Measurements from ENCODE around the gene FAM90A1. TPM values are rescaled to one million over a fixed set of nuclear protein-coding genes. Genes with fewer than 3 reads are reported as not detected.
A peak's percentile ranks its signal among the peaks of the same experiment; 100 is the strongest.
"Not testable (repeated sequence)": the region's sequence is repeated elsewhere in the genome, so short reads cannot be mapped to it uniquely, and the experiment has no call there.

Gene FAM90A1
- total RNA-seq, 1 donor from 2014 or later = not detected

DNA sequence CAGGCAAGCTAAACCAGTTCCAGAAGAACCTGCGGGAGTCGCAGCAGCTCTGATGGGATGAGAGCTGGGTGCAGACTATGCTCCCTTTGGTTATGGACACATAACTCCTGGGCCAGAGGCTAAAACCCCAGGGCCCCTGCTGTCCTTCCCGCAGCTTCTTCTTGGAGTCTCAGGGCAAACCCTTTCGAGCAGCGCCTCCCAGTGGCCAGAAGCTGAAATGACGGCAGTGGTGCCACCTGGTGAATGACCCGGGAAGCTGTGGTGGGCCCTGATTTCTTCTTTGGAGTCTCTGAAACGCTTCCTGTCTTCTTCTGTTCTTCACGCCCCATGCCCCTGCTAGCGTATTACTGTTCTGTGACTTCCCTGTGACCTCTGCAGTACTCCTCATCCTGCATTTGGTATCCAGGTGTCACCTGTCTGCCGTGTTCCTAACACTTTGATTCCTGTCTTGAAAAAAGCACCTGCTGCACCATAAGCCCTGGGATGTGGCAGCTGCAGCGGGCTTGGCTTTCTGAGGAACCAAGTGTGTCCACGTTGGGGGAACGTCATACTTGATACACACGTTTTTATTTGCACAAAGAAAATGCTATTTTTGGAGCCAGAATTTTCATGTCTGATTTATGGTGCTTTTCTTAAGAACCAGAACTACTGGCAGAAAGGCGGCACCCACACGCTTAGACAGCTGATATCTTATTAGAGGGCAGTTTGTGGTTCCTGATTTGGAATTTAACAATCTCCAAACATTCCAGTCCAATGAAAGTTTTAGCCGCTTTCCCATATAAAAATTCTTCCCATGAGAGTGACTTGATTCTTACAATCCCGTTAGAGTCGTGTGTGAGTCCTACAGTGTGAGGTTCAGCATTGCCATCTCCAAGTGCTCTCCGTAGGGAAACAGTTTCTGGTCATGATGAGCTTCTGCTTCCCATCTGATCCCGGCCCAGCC is 4.5 kb upstream of the FAM90A1 start:
- not testable (repeated sequence) for H3K27me3 ChIP-seq, H3K4me3 ChIP-seq, H3K36me3 ChIP-seq, H3K9me3 ChIP-seq
- Histone ChIP-seq H3K27ac (peak overlapping the region; percentile 18), H3K4me1 (peaks cover 16% of the 10 kb centered on the region)
- peak in 1 of 2 donors; percentile 54 for DNase-seq (ENCODE audit: extremely low spot score in 2 of 2)
- intact Hi-C loops (cut with DNase I) = loop anchor here (10.0 kb wide), 1 partner anchor 127 kb away; no protein-coding TSS in a partner anchor
- TF ChIP-seq, protein P1, sequence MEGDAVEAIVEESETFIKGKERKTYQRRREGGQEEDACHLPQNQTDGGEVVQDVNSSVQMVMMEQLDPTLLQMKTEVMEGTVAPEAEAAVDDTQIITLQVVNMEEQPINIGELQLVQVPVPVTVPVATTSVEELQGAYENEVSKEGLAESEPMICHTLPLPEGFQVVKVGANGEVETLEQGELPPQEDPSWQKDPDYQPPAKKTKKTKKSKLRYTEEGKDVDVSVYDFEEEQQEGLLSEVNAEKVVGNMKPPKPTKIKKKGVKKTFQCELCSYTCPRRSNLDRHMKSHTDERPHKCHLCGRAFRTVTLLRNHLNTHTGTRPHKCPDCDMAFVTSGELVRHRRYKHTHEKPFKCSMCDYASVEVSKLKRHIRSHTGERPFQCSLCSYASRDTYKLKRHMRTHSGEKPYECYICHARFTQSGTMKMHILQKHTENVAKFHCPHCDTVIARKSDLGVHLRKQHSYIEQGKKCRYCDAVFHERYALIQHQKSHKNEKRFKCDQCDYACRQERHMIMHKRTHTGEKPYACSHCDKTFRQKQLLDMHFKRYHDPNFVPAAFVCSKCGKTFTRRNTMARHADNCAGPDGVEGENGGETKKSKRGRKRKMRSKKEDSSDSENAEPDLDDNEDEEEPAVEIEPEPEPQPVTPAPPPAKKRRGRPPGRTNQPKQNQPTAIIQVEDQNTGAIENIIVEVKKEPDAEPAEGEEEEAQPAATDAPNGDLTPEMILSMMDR (IDR thresholded peaks at IDR 0.05) = peak; percentile 46 to 65 (median 63)

DNA sequence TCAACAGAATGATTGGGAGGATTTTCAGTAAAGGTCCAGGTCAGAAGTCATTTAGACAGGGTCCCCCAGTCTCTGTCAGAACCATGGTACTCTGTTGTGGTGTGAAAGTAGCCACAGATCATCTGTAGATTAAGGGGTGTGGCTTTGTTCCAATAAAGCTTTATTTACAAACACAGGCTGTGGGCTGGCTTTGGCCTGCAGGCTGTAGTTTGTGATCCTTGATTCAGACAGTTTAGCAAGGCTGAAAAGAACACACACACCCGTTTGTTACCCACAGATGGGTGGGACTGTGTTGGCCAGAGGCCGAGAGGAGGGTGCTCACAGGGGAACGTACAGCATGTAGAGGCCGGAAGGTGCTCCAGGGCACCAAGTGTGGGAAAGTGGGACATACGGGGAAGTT is 3.6 kb upstream of the FAM90A1 start:
- not testable (repeated sequence) for H3K36me3 ChIP-seq; DNase-seq (ENCODE audit: extremely low spot score in 2 of 2); H3K27ac ChIP-seq; H3K9me3 ChIP-seq; H3K27me3 ChIP-seq; H3K4me3 ChIP-seq
- intact Hi-C loops (cut with DNase I) = loop anchor here (10.0 kb wide), 1 partner anchor 126 kb away; no protein-coding TSS in a partner anchor
- peaks cover 16% of the 10 kb centered on the region for H3K4me1 ChIP-seq

DNA sequence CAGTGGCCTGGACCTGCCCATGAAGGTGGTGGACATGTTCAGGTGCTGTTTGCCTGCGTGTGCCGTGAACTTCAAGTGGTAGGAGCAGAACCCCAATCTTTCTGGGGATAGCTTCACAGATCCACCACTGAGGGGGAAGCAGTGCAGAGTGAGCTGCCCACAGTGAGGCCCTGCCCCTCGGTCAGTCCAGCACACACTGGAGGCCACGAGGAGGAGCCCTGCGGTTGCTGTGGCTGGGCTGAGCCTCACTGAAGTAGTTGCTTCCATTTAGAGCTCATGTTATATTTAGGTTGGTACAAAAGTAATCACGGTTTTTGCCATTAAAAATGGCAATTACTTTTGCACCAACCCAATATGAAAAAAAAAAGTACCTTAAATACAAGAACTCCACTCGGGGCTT is 2.1 kb upstream of the FAM90A1 start:
- intact Hi-C loops (cut with DNase I); H3K27me3 ChIP-seq; H3K9me3 ChIP-seq; H3K36me3 ChIP-seq; H3K4me3 ChIP-seq; DNase-seq (ENCODE audit: extremely low spot score in 2 of 2); H3K27ac ChIP-seq: not testable (repeated sequence)
- H3K4me1 ChIP-seq = peaks cover 16% of the 10 kb centered on the region

DNA sequence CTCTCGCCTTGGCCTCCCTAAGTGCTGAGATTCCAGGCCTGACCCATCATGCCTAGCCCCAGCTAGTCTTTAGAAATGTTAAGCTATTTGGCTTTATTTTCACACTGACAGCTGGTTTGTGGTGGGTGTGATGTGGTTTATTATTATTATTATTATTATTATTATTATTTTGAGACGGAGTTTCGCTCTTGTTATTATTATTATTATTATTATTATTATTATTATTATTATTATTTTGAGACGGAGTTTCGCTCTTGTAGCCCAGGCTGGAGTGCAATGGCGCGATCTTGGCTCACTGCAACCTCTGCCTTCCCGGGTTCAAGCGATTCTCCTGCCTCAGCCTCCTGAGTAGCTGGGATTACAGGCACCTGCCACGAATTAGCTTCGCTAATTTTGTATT is 1.2 kb upstream of the FAM90A1 start:
- H3K36me3 ChIP-seq; H3K27me3 ChIP-seq; H3K27ac ChIP-seq; DNase-seq (ENCODE audit: extremely low spot score in 2 of 2); intact Hi-C loops (cut with DNase I); H3K9me3 ChIP-seq; H3K4me3 ChIP-seq: not testable (repeated sequence)
- peaks cover 16% of the 10 kb centered on the region for H3K4me1 ChIP-seq

DNA sequence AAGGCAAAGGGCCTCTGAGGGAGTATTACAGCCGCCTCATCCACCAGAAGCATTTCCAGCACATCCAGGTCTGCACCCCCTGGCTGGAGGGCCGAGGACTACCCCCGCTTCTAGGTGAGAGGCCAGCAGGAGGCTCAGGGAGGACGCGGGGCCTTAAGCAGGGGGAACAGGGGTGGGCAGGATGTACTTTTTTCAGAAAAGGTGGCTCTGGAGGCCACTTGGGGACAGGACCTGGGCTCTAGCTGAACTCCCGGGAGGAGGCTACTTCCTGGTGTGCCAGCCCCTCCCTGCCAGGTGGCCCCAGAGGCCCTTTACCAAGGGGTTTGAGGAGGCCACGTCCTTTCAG is 287 bp upstream of the FAM90A1 start:
- DNase-seq (ENCODE audit: extremely low spot score in 2 of 2); intact Hi-C loops (cut with DNase I); H3K9me3 ChIP-seq; H3K27ac ChIP-seq; H3K36me3 ChIP-seq; H3K27me3 ChIP-seq: not testable (repeated sequence)
- H3K4me3 ChIP-seq = peak overlapping the region in 1 of 2 donors; percentile 48
- peaks cover 16% of the 10 kb centered on the region for H3K4me1 ChIP-seq

DNA sequence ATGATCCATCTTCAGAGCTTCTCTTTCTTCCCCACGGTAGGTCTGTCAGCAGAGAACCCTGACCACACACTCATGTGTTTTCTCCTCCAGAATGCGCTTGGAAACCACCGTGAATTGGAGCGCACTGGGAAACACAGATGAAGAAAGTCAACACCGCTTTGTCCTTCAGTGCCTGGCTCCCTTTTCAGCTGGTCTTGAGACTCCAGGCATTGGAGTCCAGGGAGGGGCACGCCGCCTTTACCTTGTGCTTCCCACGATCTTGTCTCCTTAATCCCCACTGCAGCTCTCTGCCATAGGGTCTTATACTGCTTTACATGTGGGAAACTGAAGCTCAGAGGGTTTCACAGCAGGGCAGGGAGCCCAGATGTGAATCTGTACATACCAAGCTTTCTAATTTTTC is 1.1 kb downstream of the FAM90A1 start:
- H3K4me3 ChIP-seq = no peak overlapping the region
- no peak overlapping the region for H3K27ac ChIP-seq
- intact Hi-C loops (cut with DNase I) = no loop called here
- no peak for DNase-seq (ENCODE audit: extremely low spot score in 2 of 2)
- H3K4me1 ChIP-seq = peaks cover 7% of the 10 kb centered on the region
- TF ChIP-seq POLR2A (IDR thresholded peaks at IDR 0.05) = no peak
- TF ChIP-seq, protein P1 (IDR thresholded peaks at IDR 0.05) = no peak
- no peak for TF ChIP-seq POLR2AphosphoS5 (IDR thresholded peaks at IDR 0.05; ENCODE audit: insufficient read depth in 1 of 2, low read depth in 1 of 2)
- no peaks in the 10 kb centered on the region for H3K9me3 ChIP-seq
- no peaks in the 10 kb centered on the region for H3K27me3 ChIP-seq
- no peaks in the 10 kb centered on the region for H3K36me3 ChIP-seq

DNA sequence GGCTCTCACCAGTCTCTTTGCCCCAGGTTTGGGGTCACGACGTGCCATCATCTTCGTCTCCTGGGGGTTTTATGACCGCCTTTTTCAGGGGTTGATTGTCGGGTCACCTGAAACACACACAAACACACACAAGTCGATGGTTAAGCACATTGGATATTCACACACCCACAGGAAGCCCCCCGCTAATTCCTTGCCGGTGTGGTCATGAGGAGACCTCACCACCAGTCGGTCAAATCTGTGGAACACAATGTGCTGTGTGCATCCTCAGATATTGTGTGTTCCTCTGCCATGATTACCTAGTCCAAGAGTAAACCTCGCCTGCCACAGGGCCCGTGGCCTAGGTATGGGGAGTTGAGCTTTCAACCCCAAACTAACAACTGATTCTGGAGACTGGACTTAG is 2.6 kb downstream of the FAM90A1 start:
- DNase-seq (ENCODE audit: extremely low spot score in 2 of 2); H3K27ac ChIP-seq; intact Hi-C loops (cut with DNase I); H3K36me3 ChIP-seq; H3K27me3 ChIP-seq; H3K4me3 ChIP-seq; H3K4me1 ChIP-seq; H3K9me3 ChIP-seq: not testable (repeated sequence)

DNA sequence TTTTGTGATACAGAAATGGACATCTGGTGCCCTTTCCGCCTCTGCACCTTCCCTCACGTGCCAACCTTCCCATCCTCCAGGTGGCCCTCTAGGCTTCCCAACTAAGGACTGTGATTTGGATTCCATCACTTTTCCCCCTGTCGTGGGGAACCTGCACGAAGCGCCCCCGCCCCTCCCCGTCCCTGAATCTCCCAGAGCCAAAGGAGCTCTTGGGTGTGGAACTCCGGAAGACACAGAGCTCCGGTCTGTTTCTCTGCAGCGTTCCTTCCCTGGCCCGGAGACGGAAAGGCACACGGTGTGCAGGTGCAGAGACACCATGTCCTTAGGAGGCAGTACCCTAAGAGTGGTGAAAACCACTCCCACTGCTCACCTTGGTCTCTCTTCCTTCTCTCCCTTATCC is 3.8 kb downstream of the FAM90A1 start:
- H3K4me3 ChIP-seq; H3K27me3 ChIP-seq; H3K27ac ChIP-seq; H3K9me3 ChIP-seq; H3K36me3 ChIP-seq; DNase-seq (ENCODE audit: extremely low spot score in 2 of 2); H3K4me1 ChIP-seq; intact Hi-C loops (cut with DNase I): not testable (repeated sequence)

DNA sequence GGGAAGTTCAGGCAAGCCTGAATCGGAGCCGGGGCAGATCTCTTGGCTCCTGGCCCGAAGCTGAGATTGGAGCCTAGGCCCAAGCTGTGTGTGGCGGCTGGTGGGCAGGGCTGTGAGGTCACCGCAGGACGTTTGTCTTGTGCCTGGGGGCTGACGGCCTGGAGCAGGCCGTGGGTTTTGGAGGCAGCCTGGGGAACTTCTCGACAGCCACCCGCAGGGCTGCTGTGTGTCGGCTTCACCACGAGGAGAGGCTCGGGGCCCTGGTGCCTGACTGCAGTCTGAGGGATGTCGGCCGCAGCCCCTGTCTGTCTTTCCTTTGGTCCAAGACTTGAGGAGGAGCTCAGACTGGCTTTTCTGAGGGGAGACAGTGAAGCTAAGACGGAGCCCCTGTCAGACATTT is 5.1 kb downstream of the FAM90A1 start:
- H3K9me3 ChIP-seq; H3K27me3 ChIP-seq; H3K27ac ChIP-seq; H3K36me3 ChIP-seq; H3K4me1 ChIP-seq; intact Hi-C loops (cut with DNase I); DNase-seq (ENCODE audit: extremely low spot score in 2 of 2); H3K4me3 ChIP-seq: not testable (repeated sequence)

DNA sequence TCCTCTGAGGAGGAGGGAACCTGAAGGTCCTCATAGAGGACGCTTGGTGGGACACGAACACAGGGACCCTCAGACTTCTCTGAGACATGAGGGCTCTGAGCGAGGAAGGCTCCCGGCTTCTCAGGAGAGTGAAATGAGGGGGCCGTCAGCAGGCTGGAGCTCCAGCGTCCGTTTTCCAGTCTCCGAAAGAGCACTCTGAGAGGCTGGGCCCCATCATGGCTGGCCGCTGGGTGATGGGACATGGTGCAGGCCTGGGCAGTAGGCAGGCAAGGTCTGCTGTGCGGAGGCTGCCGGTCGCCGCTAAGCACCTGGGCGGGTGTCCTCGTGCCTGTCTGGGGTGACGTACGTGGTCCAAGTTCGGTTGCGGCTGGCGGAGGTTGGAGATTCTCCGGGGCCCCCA is 5.6 kb downstream of the FAM90A1 start:
- H3K4me3 ChIP-seq; DNase-seq (ENCODE audit: extremely low spot score in 2 of 2); H3K9me3 ChIP-seq; H3K36me3 ChIP-seq; intact Hi-C loops (cut with DNase I); H3K4me1 ChIP-seq; H3K27me3 ChIP-seq; H3K27ac ChIP-seq: not testable (repeated sequence)

DNA sequence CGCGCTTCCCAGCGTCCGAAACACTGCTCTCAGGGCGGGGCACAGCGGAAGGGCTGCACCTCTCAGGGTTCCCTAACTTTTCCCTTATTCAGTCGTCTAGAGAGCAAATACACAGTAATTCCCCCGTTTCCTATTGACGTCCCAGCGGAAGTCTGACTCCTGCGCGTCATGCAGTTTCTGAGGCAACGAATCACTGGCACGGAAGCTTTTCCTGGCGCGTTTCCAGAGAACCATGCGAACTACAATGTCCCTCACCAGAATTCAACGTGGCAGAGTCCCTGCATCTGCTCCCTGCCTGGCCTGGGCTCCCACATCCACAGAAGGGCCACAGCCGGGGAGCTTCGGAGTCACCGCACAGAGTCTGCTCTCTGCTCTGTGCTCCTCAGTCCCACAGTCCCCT is 6.0 kb downstream of the FAM90A1 start:
- H3K4me1 ChIP-seq; H3K27ac ChIP-seq; H3K36me3 ChIP-seq; H3K27me3 ChIP-seq; H3K4me3 ChIP-seq; DNase-seq (ENCODE audit: extremely low spot score in 2 of 2); intact Hi-C loops (cut with DNase I); H3K9me3 ChIP-seq: not testable (repeated sequence)

All from vagina (tissue), 2 donors.